GM12874 (cell line): ENCODE data around the gene SLC45A3.

Experiments used
- TF ChIP-seq, protein P1 (sequence below): IDR thresholded peaks from 2 replicates; pipeline ENCODE4 v1.5.1; 2011; ENCODE audit warnings: low read depth, mild to moderate bottlenecking, control low read depth, low read length, moderate library complexity; ENCODE audit not compliant: insufficient read depth

SLC45A3 gene

DNA sequence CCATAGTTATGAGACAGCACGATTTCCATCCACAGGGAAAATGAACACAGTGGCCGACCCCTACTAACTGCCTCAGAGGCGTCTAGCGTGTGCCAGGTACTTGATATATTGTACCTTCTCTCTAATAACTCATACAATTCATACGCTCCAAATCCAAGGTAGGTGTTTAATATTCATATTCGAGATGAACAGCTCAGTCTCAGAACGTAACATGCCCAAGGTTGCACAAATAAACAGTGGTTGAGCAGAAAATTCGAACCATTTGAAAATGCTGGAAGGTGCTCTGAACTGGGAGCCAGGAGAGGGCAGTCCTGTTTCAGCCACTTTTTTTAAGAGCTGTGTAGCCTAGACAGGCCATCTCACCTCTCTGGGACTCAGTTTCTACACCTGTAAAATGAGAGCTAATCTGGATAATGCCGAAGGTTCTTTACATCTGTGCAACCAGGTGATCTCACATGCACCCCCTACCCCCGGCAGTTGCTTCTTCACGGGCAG lies 7.9 kb downstream of the SLC45A3 start:
- TF ChIP-seq, protein P1, sequence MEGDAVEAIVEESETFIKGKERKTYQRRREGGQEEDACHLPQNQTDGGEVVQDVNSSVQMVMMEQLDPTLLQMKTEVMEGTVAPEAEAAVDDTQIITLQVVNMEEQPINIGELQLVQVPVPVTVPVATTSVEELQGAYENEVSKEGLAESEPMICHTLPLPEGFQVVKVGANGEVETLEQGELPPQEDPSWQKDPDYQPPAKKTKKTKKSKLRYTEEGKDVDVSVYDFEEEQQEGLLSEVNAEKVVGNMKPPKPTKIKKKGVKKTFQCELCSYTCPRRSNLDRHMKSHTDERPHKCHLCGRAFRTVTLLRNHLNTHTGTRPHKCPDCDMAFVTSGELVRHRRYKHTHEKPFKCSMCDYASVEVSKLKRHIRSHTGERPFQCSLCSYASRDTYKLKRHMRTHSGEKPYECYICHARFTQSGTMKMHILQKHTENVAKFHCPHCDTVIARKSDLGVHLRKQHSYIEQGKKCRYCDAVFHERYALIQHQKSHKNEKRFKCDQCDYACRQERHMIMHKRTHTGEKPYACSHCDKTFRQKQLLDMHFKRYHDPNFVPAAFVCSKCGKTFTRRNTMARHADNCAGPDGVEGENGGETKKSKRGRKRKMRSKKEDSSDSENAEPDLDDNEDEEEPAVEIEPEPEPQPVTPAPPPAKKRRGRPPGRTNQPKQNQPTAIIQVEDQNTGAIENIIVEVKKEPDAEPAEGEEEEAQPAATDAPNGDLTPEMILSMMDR, result no peak

DNA sequence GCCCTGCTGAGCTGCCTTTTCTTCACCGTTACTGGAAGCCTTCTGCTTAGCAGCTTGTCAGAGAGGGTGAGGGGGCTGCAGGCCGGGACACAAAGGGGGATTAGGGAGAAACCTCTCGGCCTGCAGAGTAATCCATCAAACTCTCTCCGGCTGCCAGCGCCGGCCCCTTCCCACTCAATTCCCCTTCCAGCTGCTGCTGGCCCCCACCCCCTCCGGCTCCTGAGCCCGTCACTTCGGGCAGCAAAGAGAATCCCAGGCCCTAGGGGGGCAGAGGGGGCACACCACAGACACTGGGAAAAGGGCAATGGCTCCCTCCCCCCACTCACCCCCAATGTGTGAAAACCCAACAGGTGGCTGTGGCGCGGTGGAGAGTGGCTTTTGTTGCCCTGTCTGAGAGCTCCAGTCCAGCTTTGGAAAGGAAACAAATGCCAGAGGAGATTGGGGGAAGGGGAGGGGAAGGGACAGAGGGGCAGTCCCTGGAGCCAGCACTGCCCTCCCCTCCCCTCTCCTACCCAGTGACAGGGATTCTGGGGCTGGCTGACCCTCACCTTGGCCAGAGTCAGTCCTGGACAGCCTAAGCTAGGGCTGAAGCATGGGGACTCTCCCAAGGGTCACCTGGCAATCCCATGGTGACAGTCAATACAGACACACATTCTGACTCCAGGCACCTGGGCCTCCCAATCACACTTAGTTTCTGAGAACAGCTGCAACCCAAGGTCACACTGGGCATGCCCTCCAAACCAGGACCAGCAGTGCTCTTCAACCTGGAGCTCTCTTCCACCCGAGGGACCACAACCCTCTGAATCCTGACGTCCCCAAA lies 9.5 kb downstream of the SLC45A3 start:
- TF ChIP-seq, protein P1, result no peak

DNA sequence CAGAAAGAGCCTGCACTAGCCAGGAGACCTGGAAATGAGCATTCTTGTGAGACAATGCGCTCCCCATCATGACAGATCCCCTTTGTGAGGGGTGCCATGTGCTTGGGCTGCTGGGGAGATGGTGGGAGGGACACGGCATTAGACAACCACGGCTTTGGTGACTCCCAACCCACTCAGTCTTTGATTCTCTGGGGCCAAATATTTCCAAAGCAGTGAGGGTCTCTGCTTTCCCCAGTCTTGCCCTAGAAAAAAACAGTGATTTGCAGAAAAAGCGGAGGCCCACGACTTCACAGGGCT lies 10.2 kb downstream of the SLC45A3 start:
- TF ChIP-seq, protein P1, result no peak

DNA sequence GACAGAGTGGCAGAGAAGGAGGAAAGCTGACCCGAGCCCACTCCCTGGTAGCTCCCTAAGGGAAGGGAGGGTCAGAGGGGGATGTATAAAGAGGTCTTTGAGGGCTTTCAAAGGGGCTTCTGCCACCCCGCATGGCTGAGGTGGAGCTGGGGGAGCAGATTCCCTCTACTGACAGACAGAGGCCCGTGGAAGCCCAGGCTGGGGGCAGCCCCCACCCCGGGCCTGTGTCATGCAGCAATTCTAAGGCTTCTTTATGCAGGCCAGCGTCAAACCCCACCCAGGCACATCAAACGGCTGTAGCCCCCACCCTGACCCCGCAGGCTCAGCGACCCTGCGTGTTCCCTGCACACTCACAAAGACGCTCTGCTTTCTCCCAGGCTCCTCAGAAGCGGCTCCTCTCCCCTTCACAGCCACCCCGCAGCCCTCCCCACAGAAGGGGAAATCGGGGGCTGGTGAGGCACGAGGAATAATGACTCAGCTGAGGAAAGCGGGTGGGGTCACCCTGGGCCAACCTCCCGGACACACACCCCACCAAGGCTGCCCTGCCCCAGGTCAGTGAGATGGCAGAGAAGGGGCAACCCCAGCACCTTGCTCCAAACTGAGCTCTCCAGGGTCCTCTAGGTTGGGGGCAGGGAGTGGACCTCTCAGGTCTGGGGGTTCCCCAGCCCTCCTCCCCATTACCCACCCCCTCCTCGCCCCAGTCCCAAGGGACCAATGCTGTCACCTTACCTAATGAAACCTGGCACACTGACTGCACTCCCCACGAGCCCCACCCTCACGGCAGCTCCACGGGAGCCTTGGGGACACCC lies 10.8 kb downstream of the SLC45A3 start:
- TF ChIP-seq, protein P1, result no peak

DNA sequence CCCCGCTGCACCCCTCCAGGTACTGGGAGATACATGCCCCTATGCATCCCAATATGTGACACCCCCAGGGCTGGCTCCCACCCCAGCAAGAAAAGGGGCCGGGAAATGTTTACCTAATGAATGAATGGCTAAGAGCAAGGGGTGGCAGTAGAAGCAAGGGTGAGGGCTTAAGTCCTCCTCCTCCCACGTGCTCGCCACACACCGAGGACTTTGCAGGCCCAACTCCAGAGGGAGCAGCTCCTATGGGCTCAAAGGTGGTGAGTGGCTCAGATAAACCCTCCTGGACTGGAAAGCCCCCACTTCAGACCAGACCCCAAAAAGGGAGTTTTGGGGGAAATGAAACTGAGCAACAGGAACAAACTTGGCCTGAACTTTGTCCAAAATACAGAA lies 11.4 kb downstream of the SLC45A3 start:
- TF ChIP-seq, protein P1, result no peak

DNA sequence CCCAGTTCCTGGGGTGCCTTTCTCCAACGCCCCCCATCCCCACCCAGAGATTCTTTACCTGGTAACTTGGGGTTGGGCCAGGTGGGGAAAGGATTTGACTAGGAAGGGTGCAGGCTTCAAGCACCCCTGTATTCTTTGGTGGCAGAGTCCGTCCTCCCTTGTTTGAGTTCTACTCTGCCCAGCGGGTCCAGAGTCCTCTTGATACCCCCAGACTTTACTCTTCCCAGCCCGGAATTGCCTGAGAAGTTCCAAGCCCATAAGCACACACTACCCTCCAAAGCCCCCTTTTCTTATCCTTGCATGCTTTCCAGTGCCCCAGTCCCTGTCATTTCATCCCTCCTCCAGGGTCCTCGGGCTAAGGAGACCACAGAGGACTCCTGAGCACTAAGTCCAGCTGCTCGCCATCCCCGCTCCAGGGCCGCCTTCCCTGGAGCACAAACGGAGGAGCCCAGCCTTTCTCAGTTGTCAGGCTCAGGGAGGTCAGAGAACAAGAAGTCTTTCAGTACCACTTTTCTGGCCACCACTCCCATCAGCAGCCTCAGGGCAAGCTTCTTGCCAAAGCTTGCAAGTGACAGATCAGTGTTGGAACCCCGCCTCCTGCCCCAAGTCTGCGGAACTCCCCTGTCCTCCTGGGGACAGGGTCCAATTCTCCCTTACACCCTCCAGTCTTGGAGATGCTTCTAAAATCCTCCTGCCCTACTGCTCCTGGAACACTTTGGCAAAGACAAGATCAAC lies 12.2 kb downstream of the SLC45A3 start:
- TF ChIP-seq, protein P1, result no peak
